ENCODE data around the gene SMIM36. TPM values are rescaled to one million over a fixed set of nuclear protein-coding genes. Genes with fewer than 3 reads are reported as not detected.

SMIM36 gene
- total and polyA plus RNA-seq, 10 of the 15 experiments (the other 5 are each of a cell fraction or from before 2014, with no cell fraction given), result not detected

GRCh38 chr17:55463600-55463999 is 47.7 kb downstream of the SMIM36 start (continued):
- no peak for TF ChIP-seq CEBPZ (IDR thresholded peaks at IDR 0.05; ENCODE audit: low read depth, low read length)
- no peak for TF ChIP-seq EGR1 (IDR thresholded peaks at IDR 0.05; ENCODE audit: borderline replicate concordance in 1 of 2, low read depth in 2 of 2, low read length in 2 of 2)
- no peak for TF ChIP-seq ZNF274 (IDR thresholded peaks at IDR 0.05; ENCODE audit: insufficient read depth, insufficient read length)
- no peak for TF ChIP-seq BCL11A (IDR thresholded peaks at IDR 0.05; ENCODE audit: low read depth, low read length)
- no peak for TF ChIP-seq POLR2AphosphoS2 (IDR thresholded peaks at IDR 0.05; ENCODE audit: low read depth, low read length)
- no peak for TF ChIP-seq HDAC6 (IDR thresholded peaks at IDR 0.05; ENCODE audit: unreplicated experiment)
- no peak for TF ChIP-seq PAX8 (IDR thresholded peaks at IDR 0.05)
- TF ChIP-seq SREBF1 (IDR thresholded peaks at IDR 0.05; ENCODE audit: low read length), result no peak
- no peak for TF ChIP-seq BCL3 (IDR thresholded peaks at IDR 0.05; ENCODE audit: borderline replicate concordance, insufficient read depth, low read depth, low read length, poor library complexity, severe bottlenecking)
- peak; percentile 78 for TF ChIP-seq RUNX3 (IDR thresholded peaks at IDR 0.05; ENCODE audit: low read length)
- no peak for TF ChIP-seq GATAD2B (conservative IDR thresholded peaks at IDR 0.05; ENCODE audit: low read depth)
- no peak for TF ChIP-seq MYB (IDR thresholded peaks at IDR 0.05; ENCODE audit: borderline replicate concordance, low read depth, low read length)
- no peak for TF ChIP-seq IRF3 (IDR thresholded peaks at IDR 0.05)
- TF ChIP-seq PBX3 (IDR thresholded peaks at IDR 0.05; ENCODE audit: insufficient replicate concordance, low read depth, low read length), result no peak
- TF ChIP-seq IKZF1 (conservative IDR thresholded peaks at IDR 0.05), result peak; percentile 32; the same call in 1 of the 2 replicates
- TF ChIP-seq CHD1 (IDR thresholded peaks at IDR 0.05; ENCODE audit: low read depth, low read length), result no peak
- TF ChIP-seq ZNF687 (IDR thresholded peaks at IDR 0.05), result 0 out of 2 replicates have a peak, but pooled peaks have one; percentile 42
- TF ChIP-seq KLF5 (IDR thresholded peaks at IDR 0.05; ENCODE audit: partially characterized antibody), result no peak
- TF ChIP-seq BRCA1 (IDR thresholded peaks at IDR 0.05; ENCODE audit: low read depth, low read length), result no peak
